ENCODE measurements around the gene CAV2. TPM values are rescaled to one million over a fixed set of nuclear protein-coding genes. Genes with fewer than 3 reads are reported as not detected.

Gene CAV2
- total and polyA plus RNA-seq, 9 of the 15 experiments (the other 6 are each of a cell fraction or from before 2014, with no cell fraction given) = 16.1 to 137 (median 38.3) TPM

GRCh38 chr7:116502201-116503096 is 2.9 kb downstream of the CAV2 start:
- Histone ChIP-seq H3K4me1 (replicated peaks in 1 of 2; ENCODE audit: control insufficient read depth in 2 of 2, insufficient read depth in 2 of 2, low read length in 2 of 2) (peaks cover 25 to 36% of the 10 kb centered on the region in 2 experiments), H3K79me2 (ENCODE audit: control insufficient read depth, insufficient read depth, low read length) (peaks cover 35% of the 10 kb centered on the region)
- TF ChIP-seq MCM2 (IDR thresholded peaks at IDR 0.05; ENCODE audit: low read depth) = no peak
- TF ChIP-seq ZFX (CRISPR knock-in tag; IDR thresholded peaks at IDR 0.05) = no peak
- 0 out of 2 replicates have a peak, but pooled peaks have one; percentile 7 for TF ChIP-seq ADNP (tag; IDR thresholded peaks at IDR 0.05)
- TF ChIP-seq ZNF76 (CRISPR knock-in tag; IDR thresholded peaks at IDR 0.05; ENCODE audit: borderline replicate concordance) = no peak
- TF ChIP-seq, protein P1, sequence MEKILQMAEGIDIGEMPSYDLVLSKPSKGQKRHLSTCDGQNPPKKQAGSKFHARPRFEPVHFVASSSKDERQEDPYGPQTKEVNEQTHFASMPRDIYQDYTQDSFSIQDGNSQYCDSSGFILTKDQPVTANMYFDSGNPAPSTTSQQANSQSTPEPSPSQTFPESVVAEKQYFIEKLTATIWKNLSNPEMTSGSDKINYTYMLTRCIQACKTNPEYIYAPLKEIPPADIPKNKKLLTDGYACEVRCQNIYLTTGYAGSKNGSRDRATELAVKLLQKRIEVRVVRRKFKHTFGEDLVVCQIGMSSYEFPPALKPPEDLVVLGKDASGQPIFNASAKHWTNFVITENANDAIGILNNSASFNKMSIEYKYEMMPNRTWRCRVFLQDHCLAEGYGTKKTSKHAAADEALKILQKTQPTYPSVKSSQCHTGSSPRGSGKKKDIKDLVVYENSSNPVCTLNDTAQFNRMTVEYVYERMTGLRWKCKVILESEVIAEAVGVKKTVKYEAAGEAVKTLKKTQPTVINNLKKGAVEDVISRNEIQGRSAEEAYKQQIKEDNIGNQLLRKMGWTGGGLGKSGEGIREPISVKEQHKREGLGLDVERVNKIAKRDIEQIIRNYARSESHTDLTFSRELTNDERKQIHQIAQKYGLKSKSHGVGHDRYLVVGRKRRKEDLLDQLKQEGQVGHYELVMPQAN (IDR thresholded peaks at IDR 0.05; ENCODE audit: borderline replicate concordance) = no peak
- TF ChIP-seq ZNF408 (CRISPR knock-in tag; IDR thresholded peaks at IDR 0.05; ENCODE audit: low read depth) = no peak
- no peak for TF ChIP-seq POLR2G (IDR thresholded peaks at IDR 0.05; ENCODE audit: low read depth, low read length)
- TF ChIP-seq, protein P2, sequence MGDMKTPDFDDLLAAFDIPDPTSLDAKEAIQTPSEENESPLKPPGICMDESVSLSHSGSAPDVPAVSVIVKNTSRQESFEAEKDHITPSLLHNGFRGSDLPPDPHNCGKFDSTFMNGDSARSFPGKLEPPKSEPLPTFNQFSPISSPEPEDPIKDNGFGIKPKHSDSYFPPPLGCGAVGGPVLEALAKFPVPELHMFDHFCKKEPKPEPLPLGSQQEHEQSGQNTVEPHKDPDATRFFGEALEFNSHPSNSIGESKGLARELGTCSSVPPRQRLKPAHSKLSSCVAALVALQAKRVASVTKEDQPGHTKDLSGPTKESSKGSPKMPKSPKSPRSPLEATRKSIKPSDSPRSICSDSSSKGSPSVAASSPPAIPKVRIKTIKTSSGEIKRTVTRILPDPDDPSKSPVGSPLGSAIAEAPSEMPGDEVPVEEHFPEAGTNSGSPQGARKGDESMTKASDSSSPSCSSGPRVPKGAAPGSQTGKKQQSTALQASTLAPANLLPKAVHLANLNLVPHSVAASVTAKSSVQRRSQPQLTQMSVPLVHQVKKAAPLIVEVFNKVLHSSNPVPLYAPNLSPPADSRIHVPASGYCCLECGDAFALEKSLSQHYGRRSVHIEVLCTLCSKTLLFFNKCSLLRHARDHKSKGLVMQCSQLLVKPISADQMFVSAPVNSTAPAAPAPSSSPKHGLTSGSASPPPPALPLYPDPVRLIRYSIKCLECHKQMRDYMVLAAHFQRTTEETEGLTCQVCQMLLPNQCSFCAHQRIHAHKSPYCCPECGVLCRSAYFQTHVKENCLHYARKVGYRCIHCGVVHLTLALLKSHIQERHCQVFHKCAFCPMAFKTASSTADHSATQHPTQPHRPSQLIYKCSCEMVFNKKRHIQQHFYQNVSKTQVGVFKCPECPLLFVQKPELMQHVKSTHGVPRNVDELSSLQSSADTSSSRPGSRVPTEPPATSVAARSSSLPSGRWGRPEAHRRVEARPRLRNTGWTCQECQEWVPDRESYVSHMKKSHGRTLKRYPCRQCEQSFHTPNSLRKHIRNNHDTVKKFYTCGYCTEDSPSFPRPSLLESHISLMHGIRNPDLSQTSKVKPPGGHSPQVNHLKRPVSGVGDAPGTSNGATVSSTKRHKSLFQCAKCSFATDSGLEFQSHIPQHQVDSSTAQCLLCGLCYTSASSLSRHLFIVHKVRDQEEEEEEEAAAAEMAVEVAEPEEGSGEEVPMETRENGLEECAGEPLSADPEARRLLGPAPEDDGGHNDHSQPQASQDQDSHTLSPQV (IDR thresholded peaks at IDR 0.05) = 0 out of 2 replicates have a peak, but pooled peaks have one; percentile 7
- 0 out of 2 replicates have a peak, but pooled peaks have one; percentile 28 for TF ChIP-seq POLR2H (tag; IDR thresholded peaks at IDR 0.05; ENCODE audit: low read depth)
- TF ChIP-seq ID3 (CRISPR knock-in tag; IDR thresholded peaks at IDR 0.05) = no peak
- no peak for TF ChIP-seq ID3 (tag; IDR thresholded peaks at IDR 0.05)
- no peak for TF ChIP-seq ZC3H4 (CRISPR knock-in tag; IDR thresholded peaks at IDR 0.05; ENCODE audit: borderline replicate concordance)
- no peak for TF ChIP-seq PHB (CRISPR knock-in tag; IDR thresholded peaks at IDR 0.05)
- TF ChIP-seq GTF2A2 (tag; IDR thresholded peaks at IDR 0.05) = no peak

More at GRCh38 chr7:116502201-116503096, 2.9 kb downstream of the CAV2 start:
- in situ Hi-C loops (cut with MboI) (loop anchor here (10.0 kb wide), 1 partner anchor 1882 kb away; no protein-coding TSS in a partner anchor), intact Hi-C loops (cut with micrococcal nuclease) (loop anchor here (5.0 to 10.0 kb wide), 3 partner anchors 35 to 452 kb away; partner anchors contain the start of genes ST7 and TES)
- ATAC-seq (no peak), FAIRE-seq (no peak), DNase-seq (ENCODE audit: extremely low read depth in 1 of 4, low spot score in 3 of 4) (no peak)
- H3K27ac ChIP-seq (ENCODE audit: extremely low read depth, low read depth, low read length) = peak overlapping the region; percentile 73
- peak overlapping the region; percentile 53; the same call in 1 of the 2 replicates for H3K4me3 ChIP-seq
- POLR2A ChIA-PET = interaction anchor here (1.1 to 2.0 kb wide), 6 partner anchors 10 to 24 kb away, joined by 4 to 11 read pairs (median 8); no protein-coding TSS in a partner anchor
- H2AFZ ChIP-seq (ENCODE audit: low read depth, low read length) = peak overlapping the region; percentile 67
- no TSS peak for BruUV-seq (replicated peaks)
- peaks cover 28% of the 10 kb centered on the region for H3K36me3 ChIP-seq (ENCODE audit: control insufficient read depth, insufficient read depth, low read length)
- peak overlapping the region in 1 of 2 experiments; percentile 72; a peak in 3 of 4 replicates for H3K9ac ChIP-seq (ENCODE audit: insufficient read depth in 1 of 2, low read depth in 2 of 2, low read length in 2 of 2)
- CTCF ChIA-PET (ENCODE audit: low intra/inter-chr PET ratio) = no interaction called here
- H3K9me1 ChIP-seq (ENCODE audit: control insufficient read depth, insufficient read depth, low read length) = no peaks in the 10 kb centered on the region
- H3K27me3 ChIP-seq (ENCODE audit: control insufficient read depth in 2 of 2, insufficient read depth in 2 of 2, low read length in 2 of 2) = no peaks in the 10 kb centered on the region
- H4K20me1 ChIP-seq (replicated peaks; ENCODE audit: control insufficient read depth, insufficient read depth, low read length) = no peaks in the 10 kb centered on the region
- 50% methylated on average over 2 of the region's 2 CpGs for WGBS (ENCODE audit: insufficient coverage, low coverage, missing lambda C conversion rate)
- peak overlapping the region; percentile 96 for H3K4me2 ChIP-seq (ENCODE audit: insufficient read depth, low read length)
- H3K9me3 ChIP-seq (replicated peaks; ENCODE audit: control insufficient read depth, insufficient read depth, low read depth, low read length) = no peaks in the 10 kb centered on the region

Data from K562 (cell line).